Measurements from ENCODE around the gene HBE1.
"Not testable (repeated sequence)": the region's sequence is repeated elsewhere in the genome, so short reads cannot be mapped to it uniquely, and the experiment has no call there.

Gene HBE1

GRCh38 chr11:5285703-5286340 is 16.1 kb upstream of the HBE1 start:
- no peak for DNase-seq (ENCODE audit: low read depth)

- DNase-seq (ENCODE audit: low read depth) = no peak
These were observed 14.9 kb upstream of the HBE1 start for GRCh38 chr11:5284637-5285036.

- DNase-seq (ENCODE audit: low read depth) = no peak
These were observed 14.1 kb upstream of the HBE1 start for GRCh38 chr11:5283882-5284281.

GRCh38 chr11:5283086-5283485 is 13.3 kb upstream of the HBE1 start:
- no peak for DNase-seq (ENCODE audit: low read depth)

GRCh38 chr11:5282628-5283027 is 12.9 kb upstream of the HBE1 start:
- no peak for DNase-seq (ENCODE audit: low read depth)

GRCh38 chr11:5281596-5281995 is 11.9 kb upstream of the HBE1 start:
- DNase-seq (ENCODE audit: low read depth) = no peak

GRCh38 chr11:5280582-5281102 is 10.9 kb upstream of the HBE1 start:
- DNase-seq (ENCODE audit: low read depth) = peak; percentile 98

- no peak for DNase-seq (ENCODE audit: low read depth)
These were observed 9.8 kb upstream of the HBE1 start for GRCh38 chr11:5279471-5280090.

- DNase-seq (ENCODE audit: low read depth) = no peak
These were observed 8.2 kb upstream of the HBE1 start for GRCh38 chr11:5277807-5278382.

GRCh38 chr11:5276697-5277096 is 7.0 kb upstream of the HBE1 start:
- no peak for DNase-seq (ENCODE audit: low read depth)

- DNase-seq (ENCODE audit: low read depth) = no peak
These were observed 5.8 kb upstream of the HBE1 start for GRCh38 chr11:5275369-5276110.

GRCh38 chr11:5274395-5274794 is 4.7 kb upstream of the HBE1 start:
- DNase-seq (ENCODE audit: low read depth) = no peak

- DNase-seq (ENCODE audit: low read depth) = no peak
These were observed 2.8 kb upstream of the HBE1 start for GRCh38 chr11:5272395-5273017.

GRCh38 chr11:5267033-5267563 is 2.6 kb downstream of the HBE1 start:
- no peak for DNase-seq (ENCODE audit: low read depth)

GRCh38 chr11:5266609-5267008 is 3.1 kb downstream of the HBE1 start:
- no peak for DNase-seq (ENCODE audit: low read depth)

GRCh38 chr11:5265832-5266231 is 3.9 kb downstream of the HBE1 start:
- no peak for DNase-seq (ENCODE audit: low read depth)

GRCh38 chr11:5258543-5259262 is 11.0 kb downstream of the HBE1 start:
- DNase-seq (ENCODE audit: low read depth) = no peak

- DNase-seq (ENCODE audit: low read depth) = no peak
These were observed 12.4 kb downstream of the HBE1 start for GRCh38 chr11:5257296-5257695.

GRCh38 chr11:5254646-5255413 is 14.9 kb downstream of the HBE1 start, which contains the start of gene HBG2:
Gene HBG2, minus strand, starts transcription at chr11:5254781. Its CDS starts 53 bp downstream, at chr11:5254728.
- DNase-seq (ENCODE audit: low read depth) = not testable (repeated sequence)

GRCh38 chr11:5254023-5254422 is 15.7 kb downstream of the HBE1 start:
- DNase-seq (ENCODE audit: low read depth) = not testable (repeated sequence)
